IPS-11a (cell line): Measurements from ENCODE around the gene PAH.
A peak's percentile ranks its signal among the peaks of the same experiment; 100 is the strongest.
"Not testable (repeated sequence)": the region's sequence is repeated elsewhere in the genome, so short reads cannot be mapped to it uniquely, and the experiment has no call there.

Source experiments
- H3K4me3 ChIP-seq: one replicate; pipeline ENCODE4 v1.5.1; 2013; ENCODE audit warnings: low read depth, low read length, control low read depth

PAH gene

DNA sequence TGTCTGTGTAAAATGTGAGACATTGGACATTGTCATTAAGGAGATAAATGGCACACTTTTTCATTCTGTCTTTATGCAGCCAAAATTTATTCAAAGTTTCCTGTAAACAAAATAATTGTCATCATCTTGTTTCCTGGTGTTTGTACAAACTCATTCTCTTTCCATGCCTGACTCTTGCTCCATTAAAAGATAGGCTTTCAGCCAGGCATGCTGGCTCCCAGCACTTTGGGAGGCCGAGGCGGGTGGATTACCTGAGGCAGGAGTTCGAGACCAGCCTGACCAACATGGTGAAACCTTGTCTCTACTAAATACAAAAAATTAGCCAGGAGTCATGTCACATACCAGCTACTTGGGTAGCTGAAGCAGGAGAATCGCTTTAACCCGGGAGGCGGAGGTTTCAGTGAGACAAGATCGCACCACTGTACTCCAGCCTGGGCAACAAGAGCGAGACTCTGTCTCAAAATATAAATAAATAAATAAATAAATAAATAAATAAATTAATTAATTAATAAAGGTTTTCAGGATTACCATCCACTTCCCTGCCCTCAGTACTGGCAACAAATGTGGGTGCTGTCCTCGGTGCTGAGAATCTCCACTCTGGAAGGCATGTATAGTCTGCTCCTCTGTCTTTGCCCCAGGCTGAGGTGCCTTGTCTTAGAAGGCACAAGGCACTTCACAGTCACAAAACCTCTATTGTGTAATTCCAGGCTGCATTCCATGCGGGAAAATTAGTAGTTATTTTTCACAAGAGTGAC, 83.2 kb downstream of the PAH start:
- no peak overlapping the region for H3K4me3 ChIP-seq

GRCh38 chr12:102832826-102833225, 84.2 kb downstream of the PAH start:
- not testable (repeated sequence) for H3K4me3 ChIP-seq

DNA sequence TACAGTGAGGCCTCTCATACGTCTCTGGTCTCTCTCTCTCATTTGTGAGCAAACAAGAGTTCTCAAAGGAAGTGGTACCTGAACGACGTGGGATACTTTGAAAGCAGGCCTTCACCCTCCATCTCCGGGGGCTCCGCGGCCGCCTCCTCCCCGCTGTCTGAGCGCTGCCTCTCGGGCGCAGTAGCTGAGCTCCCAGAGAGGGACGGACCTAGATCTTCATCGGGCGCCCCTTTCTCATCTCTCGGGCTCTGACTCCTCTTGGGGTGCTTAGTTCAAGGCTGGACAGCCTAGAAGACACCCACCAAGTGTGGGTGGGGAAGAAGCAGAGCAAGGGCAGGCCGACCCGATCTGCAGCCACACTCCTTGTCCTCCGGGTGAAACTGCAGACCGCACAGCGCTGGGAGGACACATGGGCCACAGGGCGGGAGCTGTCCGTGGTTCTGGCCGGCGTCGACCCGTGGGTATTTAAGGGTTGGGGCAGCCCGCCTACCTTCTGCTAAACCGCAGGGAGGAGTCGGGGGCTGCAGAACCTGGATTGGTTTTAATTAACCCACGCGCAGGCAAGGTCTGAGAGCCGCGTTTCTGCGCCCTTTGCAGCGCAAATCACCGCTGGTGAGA, 92.7 kb downstream of the PAH start:
- H3K4me3 ChIP-seq, result peak overlapping the region; percentile 18

GRCh38 chr12:102821149-102821548, 95.9 kb downstream of the PAH start:
- no peak overlapping the region for H3K4me3 ChIP-seq

DNA sequence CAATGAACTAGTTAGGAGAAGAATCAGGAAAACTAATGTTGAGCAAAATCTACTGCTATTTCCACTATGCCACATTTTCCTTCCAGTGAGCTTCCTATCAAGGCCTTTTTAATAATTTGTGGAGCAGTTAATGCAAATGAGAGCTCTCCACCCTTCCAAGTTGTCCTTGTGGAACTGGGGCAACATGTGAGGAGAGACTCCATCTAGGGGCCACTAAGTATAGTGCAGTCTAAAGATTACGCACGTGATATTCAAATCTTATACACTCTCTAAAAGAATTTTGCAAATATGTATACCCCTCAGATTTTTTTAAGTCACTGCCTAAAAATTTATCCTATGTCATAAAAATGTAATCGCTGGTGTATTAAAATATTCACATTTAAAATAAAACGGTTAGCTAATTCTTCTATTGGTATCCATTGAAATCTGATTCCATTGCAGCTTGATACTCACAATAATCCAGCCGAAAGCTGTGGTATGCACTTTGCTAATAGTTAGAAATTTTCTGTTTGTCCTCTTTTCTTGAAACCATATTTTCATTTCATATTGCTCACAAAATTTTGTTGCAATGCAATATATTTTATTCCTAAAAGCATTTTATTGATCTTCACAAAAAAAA, 100.1 kb downstream of the PAH start:
- H3K4me3 ChIP-seq, result no peak overlapping the region

DNA sequence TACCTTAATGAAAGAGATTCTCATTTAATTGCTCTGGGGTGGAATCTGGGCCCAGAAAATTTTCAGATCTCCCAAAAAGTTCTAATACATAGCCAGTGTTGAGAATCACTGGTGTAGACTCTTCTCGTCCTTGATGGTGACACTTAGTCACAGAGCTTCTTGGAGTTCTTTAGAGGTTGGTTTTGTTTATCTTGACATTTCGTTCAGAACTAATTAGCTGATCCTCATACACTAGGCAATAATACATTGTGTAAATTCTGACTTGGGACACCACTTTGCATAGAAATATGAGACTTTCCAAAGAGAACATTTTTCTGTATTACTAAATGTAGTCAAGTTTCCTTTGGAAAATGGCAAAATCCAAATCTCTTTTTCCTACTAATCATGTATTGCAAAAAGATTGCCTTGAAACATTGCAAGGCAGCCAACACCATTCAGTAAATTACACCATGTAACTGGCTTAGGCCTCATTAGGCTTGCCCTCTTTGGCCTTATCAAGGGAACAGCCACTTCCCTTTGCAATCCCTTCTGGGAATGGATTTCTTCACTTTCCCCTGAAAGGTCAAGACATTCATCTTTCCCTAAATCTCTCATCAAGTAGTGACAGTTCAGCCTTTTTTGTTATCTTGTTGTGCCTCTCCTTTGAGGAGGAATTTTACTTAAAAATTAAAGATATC, 102.2 kb downstream of the PAH start:
- H3K4me3 ChIP-seq, result no peak overlapping the region

DNA sequence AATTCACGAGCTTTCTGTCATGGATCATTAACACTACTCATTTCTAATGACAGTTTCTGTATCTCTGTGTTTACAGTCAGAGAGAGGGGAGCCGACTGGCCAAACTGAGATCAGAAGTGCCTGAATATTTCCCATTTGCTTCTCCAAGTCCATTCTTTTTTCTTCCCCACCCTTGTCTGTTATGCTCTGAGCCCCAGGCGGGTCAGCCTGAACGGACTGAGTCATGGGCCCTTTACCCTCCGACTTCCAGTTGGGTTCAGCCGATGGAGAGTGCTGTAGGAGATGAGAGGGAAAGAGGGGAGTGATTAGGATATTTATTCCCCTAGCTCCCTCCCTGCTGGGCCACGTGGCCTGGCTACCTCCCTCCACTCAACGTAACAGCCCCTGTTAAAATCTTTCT, 104.7 kb downstream of the PAH start:
- no peak overlapping the region for H3K4me3 ChIP-seq

DNA sequence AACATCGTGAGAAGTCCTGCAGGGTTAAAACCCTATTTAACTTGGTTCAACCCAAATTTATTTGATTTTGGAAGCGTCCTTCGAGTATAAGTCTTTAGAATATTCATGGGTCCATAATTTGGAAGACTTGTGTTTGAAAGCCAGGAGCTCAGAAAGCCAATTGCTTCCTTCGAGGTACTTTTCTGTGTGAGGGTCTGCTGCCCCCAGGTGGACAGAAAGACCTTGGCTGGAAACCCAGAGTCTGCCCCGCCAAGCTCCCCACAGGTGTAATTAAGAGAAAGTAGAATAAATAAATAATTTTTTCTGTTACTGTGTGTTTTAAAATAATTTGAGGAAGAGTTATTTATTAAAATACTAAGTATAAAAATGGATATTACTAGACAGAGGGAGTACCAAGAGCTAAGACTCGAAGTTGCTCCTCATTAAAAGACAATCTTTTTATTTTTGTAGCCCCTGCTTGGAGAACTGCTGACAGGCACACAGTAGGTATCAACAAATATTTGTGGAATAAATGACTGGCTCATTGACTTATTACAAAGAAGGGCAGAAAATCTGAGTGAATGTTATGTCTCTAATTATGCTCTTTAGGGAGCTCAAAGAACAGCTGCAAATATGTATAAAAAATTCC, 105.8 kb downstream of the PAH start:
- no peak overlapping the region for H3K4me3 ChIP-seq

GRCh38 chr12:102808412-102808811, 108.6 kb downstream of the PAH start:
- H3K4me3 ChIP-seq, result no peak overlapping the region

DNA sequence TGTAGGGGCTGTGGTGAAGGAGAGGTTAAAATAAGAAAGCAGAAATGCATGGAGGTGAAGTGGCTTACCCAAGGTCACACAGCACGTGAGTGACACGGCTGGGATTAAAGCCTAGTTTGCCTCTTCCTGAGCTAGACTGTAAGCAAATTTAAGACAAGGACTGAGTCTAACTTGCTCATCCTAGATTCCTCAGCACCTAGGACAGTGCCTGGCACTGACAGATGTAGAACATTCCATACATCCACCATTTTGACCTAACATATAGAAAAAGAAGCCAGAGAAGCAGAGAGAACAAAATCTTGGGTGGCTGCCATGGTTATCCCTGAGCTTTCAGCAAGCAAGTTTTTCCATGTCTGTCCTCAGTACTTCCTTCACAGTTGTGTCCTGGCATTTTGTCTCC, 110.5 kb downstream of the PAH start:
- H3K4me3 ChIP-seq, result no peak overlapping the region

DNA sequence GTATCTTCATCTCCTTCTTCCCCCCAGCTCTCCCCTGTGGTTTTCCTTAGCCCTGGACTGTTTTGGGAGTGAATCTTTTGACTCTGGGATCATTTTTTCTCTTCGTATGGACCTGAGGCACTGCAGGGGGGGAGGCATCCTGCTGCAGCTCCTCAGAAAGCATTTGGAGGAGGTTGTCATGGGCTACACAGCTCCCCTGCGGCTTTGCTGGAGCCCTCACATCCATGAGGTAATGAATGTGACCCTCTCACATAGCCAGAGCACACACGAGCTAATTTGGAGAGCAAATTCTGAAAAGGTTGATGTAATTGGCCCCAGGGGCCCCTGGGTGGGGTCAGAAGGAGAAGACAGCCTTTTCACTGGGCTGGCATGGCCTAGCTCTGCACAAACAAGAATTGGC, 110.9 kb downstream of the PAH start:
- H3K4me3 ChIP-seq, result no peak overlapping the region

DNA sequence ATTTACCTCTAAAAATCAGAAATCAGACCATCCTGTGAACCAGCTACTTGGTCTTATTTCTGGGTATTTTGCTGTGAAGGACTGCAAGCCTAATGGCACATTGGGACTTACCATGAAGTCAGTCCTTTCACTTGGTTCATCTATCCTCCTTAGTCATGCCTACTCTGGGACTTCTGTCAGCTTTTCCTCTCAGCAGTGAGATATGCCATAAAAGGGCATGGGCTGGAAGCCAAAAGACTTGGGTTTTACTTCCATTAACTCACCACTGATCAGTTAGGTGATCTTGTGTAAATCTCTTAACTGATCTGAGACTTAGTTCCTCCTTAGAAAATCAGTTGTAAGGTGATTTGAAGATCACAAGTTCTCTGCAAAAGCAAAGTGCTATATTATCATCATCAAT, 116.5 kb downstream of the PAH start:
- H3K4me3 ChIP-seq, result no peak overlapping the region

DNA sequence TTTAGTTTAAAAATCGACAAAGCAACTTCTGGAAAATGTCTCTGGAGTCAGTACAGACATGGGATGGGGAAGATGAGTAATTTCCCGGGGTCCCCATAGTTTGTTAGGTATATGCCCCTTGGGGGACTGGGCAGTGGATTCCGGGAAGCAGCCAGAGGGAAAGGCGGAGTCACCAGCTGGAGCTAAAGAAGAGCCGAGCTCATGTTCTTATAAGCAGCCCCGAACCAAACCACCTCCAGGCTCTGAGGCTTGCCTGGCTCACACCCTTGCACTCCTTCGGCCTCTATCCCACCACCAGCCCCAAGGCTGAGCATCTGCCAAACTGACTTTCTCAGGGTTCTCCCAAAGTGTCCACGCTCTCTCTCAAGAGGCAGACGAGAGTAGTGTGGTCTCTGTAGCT, 117.8 kb downstream of the PAH start:
- no peak overlapping the region for H3K4me3 ChIP-seq

DNA sequence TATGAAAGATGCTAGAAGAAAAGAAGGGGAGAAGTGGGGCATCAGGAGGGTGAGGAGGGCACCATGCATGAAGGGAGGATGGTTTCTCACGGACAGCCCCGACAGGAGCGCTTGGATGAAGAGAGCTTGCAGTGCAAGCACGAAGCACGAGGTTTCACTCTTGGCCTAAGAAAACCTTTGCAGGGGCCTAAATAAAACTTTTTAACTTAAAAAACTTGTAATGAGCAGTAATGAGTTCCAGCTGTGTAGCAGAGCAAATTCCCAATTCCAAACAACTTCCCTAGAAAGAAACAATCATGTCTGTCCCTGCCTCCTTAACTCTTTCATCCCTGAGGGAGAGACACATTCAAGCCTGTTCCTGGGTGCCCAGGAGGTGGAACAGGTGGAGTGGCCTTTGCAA, 119.5 kb downstream of the PAH start:
- no peak overlapping the region for H3K4me3 ChIP-seq

GRCh38 chr12:102793921-102794320, 123.1 kb downstream of the PAH start:
- H3K4me3 ChIP-seq, result no peak overlapping the region
